ENCODE measurements around the gene CTNND1. TPM values are rescaled to one million over a fixed set of nuclear protein-coding genes. Genes with fewer than 3 reads are reported as not detected.

CTNND1 gene
- total and polyA plus RNA-seq, 2 experiments from 2014 or later, result 65.0 to 130 TPM

GRCh38 chr11:57762235-57762861, 746 bp downstream of the CTNND1 start:
- Histone ChIP-seq H2AFZ (peak overlapping the region; percentile 6), H4K20me1 (ENCODE audit: insufficient read depth, poor library complexity, severe bottlenecking) (peaks cover 41% of the 10 kb centered on the region), H3K79me2 (peaks cover 59% of the 10 kb centered on the region), H3K9me3 (ENCODE audit: low read depth) (no peaks in the 10 kb centered on the region), H3K4me2 (peak overlapping the region; percentile 83), H3K27me3 (no peaks in the 10 kb centered on the region), H3K4me1 (ENCODE audit: insufficient read depth) (peaks cover 20% of the 10 kb centered on the region), H3K4me3 (peak overlapping the region; percentile 58), H3K36me3 (replicated peaks; ENCODE audit: insufficient read depth, low read depth) (no peaks in the 10 kb centered on the region), H3K27ac (peak overlapping the region; percentile 96), H3K9me2 (replicated peaks; ENCODE audit: insufficient read depth) (no peaks in the 10 kb centered on the region)
- peak; percentile 34 for DNase-seq (ENCODE audit: low spot score)
- WGBS (ENCODE audit: low lambda C conversion rate, missing lambda C conversion rate), result 2% methylated on average over 9 of the region's 9 CpGs
- TF ChIP-seq EZH2 (IDR thresholded peaks at IDR 0.05; ENCODE audit: borderline replicate concordance), result no peak
- TF ChIP-seq CTCF (IDR thresholded peaks at IDR 0.05; ENCODE audit: poor library complexity), result no peak
- TF ChIP-seq EZH2phosphoT487 (IDR thresholded peaks at IDR 0.05; ENCODE audit: low read depth, severe bottlenecking, unreplicated experiment), result no peak

GRCh38 chr11:57763568-57763967, 2.0 kb downstream of the CTNND1 start:
- Histone ChIP-seq H3K36me3 (replicated peaks; ENCODE audit: insufficient read depth, low read depth) (no peaks in the 10 kb centered on the region), H3K9me2 (replicated peaks; ENCODE audit: insufficient read depth) (no peaks in the 10 kb centered on the region), H3K4me1 (ENCODE audit: insufficient read depth) (peaks cover 20% of the 10 kb centered on the region), H3K27me3 (no peaks in the 10 kb centered on the region), H3K79me2 (peaks cover 69% of the 10 kb centered on the region), H3K4me2 (peak overlapping the region; percentile 83), H3K27ac (peak overlapping the region; percentile 96), H3K4me3 (peak overlapping the region; percentile 58), H3K9me3 (ENCODE audit: low read depth) (no peaks in the 10 kb centered on the region), H2AFZ (no peak overlapping the region), H4K20me1 (ENCODE audit: insufficient read depth, poor library complexity, severe bottlenecking) (peaks cover 51% of the 10 kb centered on the region)
- TF ChIP-seq CTCF (IDR thresholded peaks at IDR 0.05; ENCODE audit: poor library complexity) (peak; percentile 31), EZH2phosphoT487 (IDR thresholded peaks at IDR 0.05; ENCODE audit: low read depth, severe bottlenecking, unreplicated experiment) (no peak)
- DNase-seq (ENCODE audit: low spot score), result peak; percentile 54
- WGBS (ENCODE audit: low lambda C conversion rate, missing lambda C conversion rate), result 5% methylated on average over 1 of the region's 1 CpG

- no peaks in the 10 kb centered on the region for H3K36me3 ChIP-seq (replicated peaks; ENCODE audit: insufficient read depth, low read depth)
- H2AFZ ChIP-seq, result no peak overlapping the region
- TF ChIP-seq EZH2 (IDR thresholded peaks at IDR 0.05; ENCODE audit: borderline replicate concordance) (no peak), EZH2phosphoT487 (IDR thresholded peaks at IDR 0.05; ENCODE audit: low read depth, severe bottlenecking, unreplicated experiment) (no peak), CTCF (IDR thresholded peaks at IDR 0.05; ENCODE audit: poor library complexity) (no peak)
- peaks cover 56% of the 10 kb centered on the region for H4K20me1 ChIP-seq (ENCODE audit: insufficient read depth, poor library complexity, severe bottlenecking)
- H3K9me3 ChIP-seq (ENCODE audit: low read depth), result no peaks in the 10 kb centered on the region
- no peaks in the 10 kb centered on the region for H3K27me3 ChIP-seq
- H3K4me1 ChIP-seq (ENCODE audit: insufficient read depth), result peaks cover 20% of the 10 kb centered on the region
- H3K4me3 ChIP-seq, result peak overlapping the region; percentile 58
- peaks cover 74% of the 10 kb centered on the region for H3K79me2 ChIP-seq
- DNase-seq (ENCODE audit: low spot score), result no peak
- H3K4me2 ChIP-seq, result peak overlapping the region; percentile 83
- 18% methylated on average over 4 of the region's 4 CpGs for WGBS (ENCODE audit: low lambda C conversion rate, missing lambda C conversion rate)
- no peaks in the 10 kb centered on the region for H3K9me2 ChIP-seq (replicated peaks; ENCODE audit: insufficient read depth)
- peak overlapping the region; percentile 96 for H3K27ac ChIP-seq
Measured at GRCh38 chr11:57764021-57764420, 2.4 kb downstream of the CTNND1 start.

Data from hepatocyte (in vitro differentiated cells).